ENCODE results near the gene TMEM154.

Gene TMEM154

GRCh38 chr4:152588869-152589268 lies 90.9 kb downstream of the TMEM154 start:
- no peak for DNase-seq

DNA sequence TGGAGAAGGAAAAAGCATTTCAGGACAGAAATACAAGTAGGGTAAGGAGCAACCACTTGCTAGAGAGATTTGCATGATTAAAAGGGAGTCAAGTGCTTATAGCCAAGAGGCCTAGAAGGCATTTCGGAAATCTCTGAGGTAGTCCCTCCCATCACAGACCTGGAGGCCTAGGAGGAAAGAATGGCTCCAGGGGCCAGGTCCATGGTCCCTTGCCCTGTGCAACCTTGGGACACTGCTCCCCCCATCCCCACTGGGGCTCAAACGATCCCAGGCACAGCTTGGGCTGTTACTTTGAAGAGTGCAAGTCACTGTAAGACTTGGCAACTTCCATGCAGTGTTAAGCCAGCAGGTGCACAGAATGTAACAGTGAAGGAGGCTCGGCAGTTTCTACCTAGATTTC lies 92.7 kb downstream of the TMEM154 start:
- DNase-seq = no peak

GRCh38 chr4:152586668-152587067 lies 93.1 kb downstream of the TMEM154 start:
- DNase-seq = no peak

- DNase-seq = no peak
These were observed 94.8 kb downstream of the TMEM154 start for GRCh38 chr4:152585023-152585441.

- no peak for DNase-seq
These were observed 98.1 kb downstream of the TMEM154 start for GRCh38 chr4:152581536-152582160.

- no peak for DNase-seq
These were observed 99.9 kb downstream of the TMEM154 start for GRCh38 chr4:152579916-152580315.

DNA sequence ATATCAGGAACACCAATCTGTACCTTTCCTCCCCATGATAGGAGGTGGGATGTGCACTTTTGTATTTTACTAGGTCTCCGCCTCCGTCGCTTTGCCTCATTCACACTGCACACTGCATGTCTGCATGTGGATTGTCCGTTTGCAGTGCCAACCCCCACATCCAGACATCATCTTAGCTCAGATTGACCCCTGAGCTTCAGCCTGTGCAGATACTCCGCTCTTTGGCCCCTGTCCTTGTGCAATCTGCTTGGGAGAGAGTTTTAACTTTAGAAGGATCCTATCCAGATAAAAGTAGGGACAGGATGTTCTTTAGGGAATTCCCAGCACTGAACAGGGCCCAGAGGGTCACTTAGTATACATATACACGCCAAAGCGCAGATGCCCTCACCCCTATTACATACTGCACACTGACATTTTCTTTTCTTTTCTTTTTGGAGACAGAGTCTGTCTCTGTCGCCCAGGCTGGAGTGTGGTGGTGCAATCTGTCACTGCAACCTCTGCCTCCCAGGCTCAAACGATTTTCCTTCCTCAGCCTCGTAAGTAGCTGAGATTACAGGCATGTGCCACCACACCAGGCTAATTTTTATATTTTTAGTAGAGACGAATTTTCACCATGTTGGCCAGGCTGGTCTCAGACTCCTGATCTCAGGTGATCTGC lies 100.6 kb downstream of the TMEM154 start:
- DNase-seq = no peak

DNA sequence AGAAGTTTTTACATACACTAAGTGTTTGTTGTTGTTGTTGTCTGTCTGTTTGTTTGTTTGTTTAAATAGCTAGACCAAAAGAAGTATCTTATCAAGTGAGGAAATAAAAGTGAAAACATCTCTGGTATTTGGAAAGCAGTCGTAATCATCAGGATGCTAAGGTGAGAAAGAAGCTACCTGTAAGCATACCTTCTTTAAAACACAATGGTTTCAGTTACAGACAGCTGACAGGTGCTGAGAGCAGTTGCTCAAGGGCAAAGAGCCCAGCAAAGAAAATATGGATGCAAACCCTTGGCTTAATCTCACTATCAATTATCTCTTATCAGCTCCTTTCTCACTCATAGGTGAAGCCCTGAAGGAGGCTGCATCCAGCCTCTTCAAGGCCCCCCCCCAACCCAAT lies 101.1 kb downstream of the TMEM154 start:
- DNase-seq = no peak

GRCh38 chr4:152577708-152578396 lies 101.9 kb downstream of the TMEM154 start:
- DNase-seq = no peak

- no peak for DNase-seq
These were observed 104.3 kb downstream of the TMEM154 start for GRCh38 chr4:152575533-152575932.

DNA sequence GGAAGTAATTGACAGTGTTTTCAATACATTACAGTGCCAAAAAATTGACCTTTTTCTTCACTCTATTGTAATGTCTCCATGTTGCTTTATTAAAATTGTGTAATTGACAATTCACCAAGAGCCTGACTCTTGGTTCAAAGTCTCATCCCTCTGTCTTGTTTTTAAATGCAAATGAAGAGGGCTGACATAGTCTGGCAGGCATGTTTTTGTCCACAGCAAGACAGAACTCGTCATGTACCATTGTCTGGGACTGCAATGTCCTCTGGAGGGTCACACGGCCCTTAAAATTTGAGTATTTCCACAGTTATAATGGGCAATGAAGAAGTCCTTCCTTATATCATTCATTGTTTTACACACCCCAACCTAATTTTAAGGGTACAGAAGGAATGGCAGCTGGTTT lies 105.9 kb downstream of the TMEM154 start:
- DNase-seq = no peak

GRCh38 chr4:152572417-152573086 lies 107.2 kb downstream of the TMEM154 start:
- no peak for DNase-seq

DNA sequence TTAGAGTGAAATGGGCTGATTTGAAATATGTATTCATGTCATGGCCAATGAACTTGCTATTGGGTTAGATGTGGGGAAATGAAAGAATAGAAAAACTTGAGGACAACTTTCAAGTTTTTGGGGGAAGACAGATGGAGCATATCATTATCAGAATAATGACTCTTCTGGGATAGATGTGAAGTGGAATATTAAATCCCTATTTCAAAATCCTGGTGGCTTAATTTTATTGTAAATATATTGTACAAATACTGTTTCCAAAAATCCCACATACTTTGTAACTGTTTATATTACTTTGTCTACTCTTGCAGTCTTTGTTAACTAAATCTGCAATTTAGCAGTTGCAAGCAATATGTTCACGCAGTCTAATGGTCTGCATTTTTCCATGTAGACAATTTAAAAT lies 108.0 kb downstream of the TMEM154 start:
- no peak for DNase-seq

DNA sequence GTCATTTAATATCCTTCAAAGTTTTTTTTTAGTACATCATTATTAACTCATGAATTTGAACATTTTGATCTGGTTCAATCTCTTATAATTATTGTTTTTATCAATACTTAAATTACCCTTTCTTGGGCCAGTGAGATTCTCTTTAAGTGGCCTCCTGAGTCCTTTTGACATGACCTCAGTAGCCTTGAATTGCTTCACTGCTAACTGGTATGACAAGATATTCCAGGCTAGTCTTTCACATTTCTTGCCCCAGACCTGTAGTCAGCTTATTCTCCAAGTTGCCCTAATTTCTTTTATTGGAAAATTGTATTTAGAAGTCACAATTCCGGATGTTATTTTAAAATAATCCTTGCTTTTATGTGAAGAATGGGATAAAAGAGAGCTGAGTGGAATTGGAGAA lies 108.5 kb downstream of the TMEM154 start:
- no peak for DNase-seq
